BLaER1 treated with 17β-estradiol and CSF1 and Interleukin-3, amounts not matched to agents 10 nM and 100 nM (cell line): Measurements from ENCODE around the gene GPR52.
"Not testable (repeated sequence)": the region's sequence is repeated elsewhere in the genome, so short reads cannot be mapped to it uniquely, and the experiment has no call there.

Experiments used
- H3K27ac ChIP-seq, 11 experiments: shearing (Covaris generic); formaldehyde crosslinking; 2 replicates each; pipeline ENCODE4 v1.8.1; 2022
- H3K27me3 ChIP-seq, 11 experiments: shearing (Covaris generic); formaldehyde crosslinking; 2 replicates each; pipeline ENCODE4 v1.8.1; 2022
- H3K36me3 ChIP-seq, 11 experiments: shearing (Covaris generic); formaldehyde crosslinking; 2 replicates each; pipeline ENCODE4 v1.8.1; 2022
- H3K4me1 ChIP-seq, 10 experiments: shearing (Covaris generic); formaldehyde crosslinking; 2 replicates each; pipeline ENCODE4 v1.8.1; 2022
- H3K4me2 ChIP-seq, 11 experiments: shearing (Covaris generic); formaldehyde crosslinking; 2 replicates each; pipeline ENCODE4 v1.8.1; 2022
- H3K4me3 ChIP-seq, 10 experiments: shearing (Covaris generic); formaldehyde crosslinking; 2 replicates each; pipeline ENCODE4 v1.8.1; 2022
- H3K9ac ChIP-seq, 11 experiments: shearing (Covaris generic); formaldehyde crosslinking; 2 replicates each; pipeline ENCODE4 v1.8.1; 2022
- H3K9me3 ChIP-seq, 11 experiments: shearing (Covaris generic); formaldehyde crosslinking; replicated peaks in 1 of 11; 2 replicates each; pipeline ENCODE4 v1.8.1; 2022
- H4K20me1 ChIP-seq, 11 experiments: shearing (Covaris generic); formaldehyde crosslinking; 2 replicates each; pipeline ENCODE4 v1.8.1; 2022
- Cebpa-rat ChIP-seq, 11 experiments: shearing (Covaris generic); IDR thresholded peaks; 2 replicates each; pipeline ENCODE4 v1.8.1; 2022

The GPR52 gene, protein sequence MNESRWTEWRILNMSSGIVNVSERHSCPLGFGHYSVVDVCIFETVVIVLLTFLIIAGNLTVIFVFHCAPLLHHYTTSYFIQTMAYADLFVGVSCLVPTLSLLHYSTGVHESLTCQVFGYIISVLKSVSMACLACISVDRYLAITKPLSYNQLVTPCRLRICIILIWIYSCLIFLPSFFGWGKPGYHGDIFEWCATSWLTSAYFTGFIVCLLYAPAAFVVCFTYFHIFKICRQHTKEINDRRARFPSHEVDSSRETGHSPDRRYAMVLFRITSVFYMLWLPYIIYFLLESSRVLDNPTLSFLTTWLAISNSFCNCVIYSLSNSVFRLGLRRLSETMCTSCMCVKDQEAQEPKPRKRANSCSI

DNA sequence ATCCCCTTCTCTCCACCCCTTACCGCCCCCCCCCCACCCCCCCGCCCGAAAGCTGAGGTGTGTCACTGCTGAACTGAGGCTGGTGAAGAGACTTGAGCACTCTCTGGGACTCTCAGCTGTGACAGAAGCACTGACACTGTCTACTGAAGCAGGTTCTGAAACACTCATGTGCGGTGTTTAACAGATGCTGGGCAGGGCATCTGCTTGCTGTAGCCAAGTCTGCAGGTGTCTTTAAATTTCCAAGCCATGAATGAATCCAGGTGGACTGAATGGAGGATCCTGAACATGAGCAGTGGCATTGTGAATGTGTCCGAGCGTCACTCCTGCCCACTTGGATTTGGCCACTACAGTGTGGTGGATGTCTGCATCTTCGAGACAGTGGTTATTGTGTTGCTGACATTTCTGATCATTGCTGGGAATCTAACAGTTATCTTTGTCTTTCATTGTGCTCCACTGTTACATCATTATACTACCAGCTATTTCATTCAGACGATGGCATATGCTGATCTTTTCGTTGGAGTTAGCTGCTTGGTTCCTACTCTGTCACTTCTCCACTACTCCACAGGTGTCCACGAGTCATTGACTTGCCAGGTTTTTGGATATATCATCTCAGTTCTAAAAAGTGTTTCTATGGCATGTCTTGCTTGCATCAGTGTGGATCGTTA is at the start of gene GPR52:
GPR52 (plus strand) TSS at position 99 of the 665 bp plus-strand sequence; CDS start at position 247, 148 bp downstream.
- Histone ChIP-seq H3K27ac (no peak within 1 kb of the TSS), H3K27me3 (no peaks in the 10 kb centered on the region), H3K4me1 (no peaks in the 10 kb centered on the region), H3K4me2 (no peak within 1 kb of the TSS), H3K9me3 (no peaks in the 10 kb centered on the region), H3K9ac (no peak within 1 kb of the TSS), H3K36me3 (no peaks in the 10 kb centered on the region), H4K20me1 (peaks cover 0 to 5% (median 0%) of the 10 kb centered on the region in 11 experiments; a peak in 1 of 22 replicates), H3K4me3 (no peak within 1 kb of the TSS)
- TF ChIP-seq Cebpa-rat (IDR thresholded peaks at IDR 0.05): no peak

DNA sequence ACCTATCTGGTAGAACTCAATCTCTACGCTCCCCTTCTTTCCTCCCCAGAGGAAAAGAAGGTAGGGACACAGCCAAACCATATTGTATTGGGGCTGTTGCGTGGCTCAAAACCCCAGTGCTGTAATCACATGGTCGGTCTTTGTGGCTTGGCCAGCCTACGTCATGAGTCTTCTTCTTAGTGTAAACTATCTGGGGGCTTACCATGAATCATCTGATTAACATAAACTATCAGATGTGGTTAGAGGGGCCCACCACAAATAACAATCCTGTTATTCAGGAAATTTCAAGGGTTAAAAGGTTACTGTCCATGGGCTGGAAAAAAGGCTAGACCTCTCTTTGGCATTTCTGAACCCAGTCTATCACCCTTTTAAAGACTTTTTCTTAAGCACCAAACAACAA is 49.5 kb upstream of the GPR52 start:
- H3K4me1 ChIP-seq: peaks cover 0 to 4% (median 0%) of the 10 kb centered on the region in 10 experiments; a peak in 1 of 20 replicates
- H3K4me3 ChIP-seq: no peak overlapping the region
- no peak overlapping the region for H3K9ac ChIP-seq
- no peaks in the 10 kb centered on the region for H4K20me1 ChIP-seq
- H3K9me3 ChIP-seq: peaks cover 0 to 17% (median 11%) of the 10 kb centered on the region in 11 experiments; a peak in 8 of 22 replicates
- H3K27ac ChIP-seq: no peak overlapping the region
- no peak for TF ChIP-seq Cebpa-rat (IDR thresholded peaks at IDR 0.05)
- H3K4me2 ChIP-seq: no peak overlapping the region
- peaks cover 4 to 65% (median 11%) of the 10 kb centered on the region in 11 experiments; a peak in 14 of 22 replicates for H3K36me3 ChIP-seq
- no peaks in the 10 kb centered on the region for H3K27me3 ChIP-seq

DNA sequence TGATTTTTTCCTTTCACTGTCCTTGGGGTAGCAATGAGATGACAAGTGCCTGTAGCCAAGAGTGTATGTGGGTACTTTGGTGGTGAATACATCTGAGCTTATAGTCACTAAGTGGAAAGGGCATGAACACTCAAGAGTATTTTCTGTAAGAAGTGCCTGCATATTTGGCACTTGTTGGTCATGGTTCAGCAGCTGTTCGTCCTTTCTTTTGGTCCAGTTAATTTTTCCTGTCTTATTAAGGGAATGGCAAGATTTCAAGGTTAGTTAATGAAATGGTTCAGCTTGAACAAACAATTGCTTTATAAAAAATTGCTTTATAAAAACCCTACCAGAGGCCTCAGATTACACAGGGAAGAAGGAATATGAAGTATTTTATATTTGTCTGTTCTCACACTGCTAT is 48.6 kb upstream of the GPR52 start:
- Histone ChIP-seq H3K4me2 (no peak overlapping the region), H3K36me3 (peaks cover 0 to 56% (median 11%) of the 10 kb centered on the region in 11 experiments; a peak in 14 of 22 replicates), H3K4me1 (peaks cover 0 to 4% (median 0%) of the 10 kb centered on the region in 10 experiments; a peak in 1 of 20 replicates), H3K9me3 (peaks cover 0 to 17% (median 11%) of the 10 kb centered on the region in 11 experiments; a peak in 8 of 22 replicates), H3K27me3 (no peaks in the 10 kb centered on the region), H4K20me1 (no peaks in the 10 kb centered on the region), H3K27ac (no peak overlapping the region), H3K4me3 (no peak overlapping the region), H3K9ac (no peak overlapping the region)
- TF ChIP-seq Cebpa-rat (IDR thresholded peaks at IDR 0.05): no peak

DNA sequence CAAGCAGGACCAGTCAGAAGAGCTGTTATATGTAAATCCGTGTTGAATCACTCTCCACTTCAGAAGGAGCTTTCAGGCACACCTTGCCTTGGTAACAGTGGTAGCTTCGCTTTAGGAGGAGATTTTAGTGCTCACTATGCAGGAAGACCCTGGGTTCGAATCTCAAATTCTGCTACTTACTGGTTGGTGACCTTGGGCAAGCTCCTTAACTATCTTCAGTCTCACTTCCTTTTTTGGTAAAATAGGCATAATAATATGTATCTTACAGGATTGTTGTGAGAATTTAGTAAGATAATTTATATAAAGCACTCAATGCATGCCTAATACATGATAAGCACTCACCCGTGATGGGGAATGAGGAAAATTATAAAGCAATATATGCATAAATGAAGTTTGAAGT is 46.7 kb upstream of the GPR52 start:
- Histone ChIP-seq H3K27ac (no peak overlapping the region), H3K36me3 (peaks cover 0 to 41% (median 11%) of the 10 kb centered on the region in 11 experiments; a peak in 14 of 22 replicates), H3K9ac (no peak overlapping the region), H3K4me2 (no peak overlapping the region), H3K9me3 (peaks cover 0 to 17% (median 11%) of the 10 kb centered on the region in 11 experiments; a peak in 8 of 22 replicates), H3K27me3 (no peaks in the 10 kb centered on the region), H3K4me1 (peaks cover 0 to 4% (median 0%) of the 10 kb centered on the region in 10 experiments; a peak in 1 of 20 replicates), H4K20me1 (no peaks in the 10 kb centered on the region), H3K4me3 (no peak overlapping the region)
- TF ChIP-seq Cebpa-rat (IDR thresholded peaks at IDR 0.05): no peak

DNA sequence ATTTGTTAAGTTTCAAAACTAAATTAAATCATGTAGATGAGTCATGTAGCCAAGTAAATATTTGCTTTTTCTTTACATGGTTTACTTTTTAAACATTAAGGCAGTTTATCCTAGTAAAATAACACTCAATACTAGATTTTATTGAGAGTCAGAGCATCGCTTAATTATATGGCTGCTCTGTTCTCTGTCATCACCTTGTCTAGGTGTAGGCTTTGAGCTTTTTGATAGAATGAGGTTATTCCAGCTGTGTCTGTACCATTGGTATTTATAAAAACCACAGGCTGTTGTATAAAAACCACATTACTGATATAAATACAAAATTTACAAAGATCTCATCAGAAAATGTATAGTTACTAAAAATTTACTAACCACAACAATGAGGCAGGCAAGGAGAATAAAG is 42.5 kb upstream of the GPR52 start:
- H3K4me2 ChIP-seq: no peak overlapping the region
- H3K27me3 ChIP-seq: no peaks in the 10 kb centered on the region
- no peaks in the 10 kb centered on the region for H4K20me1 ChIP-seq
- H3K9me3 ChIP-seq: peaks cover 0 to 4% (median 0%) of the 10 kb centered on the region in 11 experiments; a peak in 3 of 22 replicates
- no peaks in the 10 kb centered on the region for H3K4me1 ChIP-seq
- TF ChIP-seq Cebpa-rat (IDR thresholded peaks at IDR 0.05): no peak
- H3K9ac ChIP-seq: no peak overlapping the region
- H3K27ac ChIP-seq: no peak overlapping the region
- H3K36me3 ChIP-seq: peaks cover 0 to 16% (median 0%) of the 10 kb centered on the region in 11 experiments; a peak in 5 of 22 replicates
- no peak overlapping the region for H3K4me3 ChIP-seq

DNA sequence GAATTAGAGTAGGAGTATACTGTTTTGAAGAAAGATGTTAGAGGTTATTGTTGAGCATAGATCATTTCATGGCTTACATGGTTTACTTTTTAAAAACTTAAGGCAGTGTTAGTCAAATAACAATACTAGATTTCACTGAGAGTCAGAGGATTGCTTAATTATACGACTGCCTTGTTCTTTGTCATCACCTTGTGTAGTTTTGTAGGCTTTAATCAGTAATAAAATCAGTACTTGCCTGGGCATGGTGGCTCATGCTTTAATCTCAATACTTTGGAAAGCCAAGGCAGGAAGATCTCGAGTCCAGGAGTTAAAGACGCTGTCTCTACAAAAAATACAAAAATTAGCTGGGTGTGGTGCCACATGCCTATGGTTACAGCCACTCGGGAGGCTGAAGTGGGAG is 41.3 kb upstream of the GPR52 start:
- Histone ChIP-seq H3K36me3 (peaks cover 0 to 5% (median 0%) of the 10 kb centered on the region in 11 experiments; a peak in 1 of 22 replicates), H3K4me1 (no peaks in the 10 kb centered on the region), H3K9ac (no peak overlapping the region), H3K27ac (no peak overlapping the region), H3K4me3 (no peak overlapping the region), H3K9me3 (no peaks in the 10 kb centered on the region; a peak in 1 of 22 replicates), H3K27me3 (no peaks in the 10 kb centered on the region), H4K20me1 (no peaks in the 10 kb centered on the region), H3K4me2 (no peak overlapping the region)
- TF ChIP-seq Cebpa-rat (IDR thresholded peaks at IDR 0.05): no peak

DNA sequence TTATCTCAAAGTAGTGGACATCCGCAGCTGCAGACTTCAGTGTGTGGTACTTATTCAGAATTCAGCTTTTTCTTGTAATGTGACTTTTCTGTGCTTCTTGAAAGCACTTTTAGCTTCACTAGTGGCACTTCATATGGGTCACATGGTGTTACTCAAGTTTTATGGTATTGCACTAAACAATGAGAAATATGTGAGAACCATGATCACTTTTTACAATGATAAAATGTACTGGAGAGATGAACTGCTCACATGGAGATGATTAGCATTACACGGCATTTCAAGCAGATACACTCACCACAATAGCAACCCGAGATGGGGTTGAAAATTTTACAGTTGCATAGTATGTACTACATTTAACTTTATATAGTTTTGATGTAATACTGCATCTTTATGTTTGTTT is 40.1 kb upstream of the GPR52 start:
- no peaks in the 10 kb centered on the region; a peak in 1 of 22 replicates for H3K9me3 ChIP-seq
- no peak overlapping the region for H3K27ac ChIP-seq
- no peaks in the 10 kb centered on the region for H3K27me3 ChIP-seq
- no peak overlapping the region for H3K9ac ChIP-seq
- no peaks in the 10 kb centered on the region for H3K4me1 ChIP-seq
- TF ChIP-seq Cebpa-rat (IDR thresholded peaks at IDR 0.05): no peak
- no peaks in the 10 kb centered on the region for H3K36me3 ChIP-seq
- H3K4me2 ChIP-seq: no peak overlapping the region
- H3K4me3 ChIP-seq: no peak overlapping the region
- H4K20me1 ChIP-seq: no peaks in the 10 kb centered on the region

DNA sequence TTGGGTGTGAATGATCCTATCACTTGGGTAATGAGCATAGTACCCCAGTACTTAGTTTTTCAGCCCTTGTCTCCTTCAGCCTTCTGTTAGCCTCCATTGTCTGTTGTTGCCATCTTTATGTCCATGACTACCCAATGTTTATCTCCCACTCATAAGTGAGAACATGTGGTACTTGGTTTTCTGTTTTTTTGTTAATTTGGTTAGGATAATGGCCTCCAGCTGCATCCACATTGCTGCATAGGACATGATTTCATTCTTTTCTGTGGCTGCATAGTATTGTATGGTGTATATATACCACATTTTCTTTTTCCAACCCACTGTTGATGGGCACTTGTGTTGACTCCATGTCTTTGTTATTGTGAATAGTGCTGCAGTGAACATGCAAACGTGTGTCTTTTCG is 39.6 kb upstream of the GPR52 start:
- no peaks in the 10 kb centered on the region for H3K4me1 ChIP-seq
- no peak overlapping the region for H3K27ac ChIP-seq
- no peak overlapping the region for H3K4me2 ChIP-seq
- H3K9ac ChIP-seq: no peak overlapping the region
- H3K27me3 ChIP-seq: no peaks in the 10 kb centered on the region
- H4K20me1 ChIP-seq: no peaks in the 10 kb centered on the region
- no peak overlapping the region for H3K4me3 ChIP-seq
- no peaks in the 10 kb centered on the region; a peak in 1 of 22 replicates for H3K9me3 ChIP-seq
- TF ChIP-seq Cebpa-rat (IDR thresholded peaks at IDR 0.05): no peak
- H3K36me3 ChIP-seq: no peaks in the 10 kb centered on the region

DNA sequence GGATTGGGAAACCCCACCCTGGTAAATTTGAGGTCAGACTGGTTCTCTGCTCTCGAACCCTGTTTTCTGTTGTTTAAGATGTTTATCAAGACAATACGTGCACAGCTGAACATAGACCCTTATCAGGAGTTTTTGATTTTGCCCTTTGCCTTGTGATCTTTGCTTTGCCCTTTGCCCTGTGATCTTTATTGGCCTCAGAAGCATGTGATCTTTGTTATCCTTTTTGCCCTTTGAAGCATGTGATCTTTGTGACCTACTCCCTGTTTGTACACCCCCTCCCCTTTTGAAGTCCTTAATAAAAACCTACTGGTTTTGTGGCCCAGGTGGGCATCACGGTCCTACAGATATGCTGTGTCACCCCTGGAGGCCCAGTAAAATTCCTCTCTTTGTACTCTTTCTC is 38.0 kb upstream of the GPR52 start:
- not testable (repeated sequence) for H4K20me1 ChIP-seq, H3K9ac ChIP-seq, H3K4me3 ChIP-seq, H3K36me3 ChIP-seq, H3K4me2 ChIP-seq, H3K4me1 ChIP-seq, H3K27me3 ChIP-seq, H3K9me3 ChIP-seq, H3K27ac ChIP-seq
